ENCODE data around the gene LRG1.

DNA sequence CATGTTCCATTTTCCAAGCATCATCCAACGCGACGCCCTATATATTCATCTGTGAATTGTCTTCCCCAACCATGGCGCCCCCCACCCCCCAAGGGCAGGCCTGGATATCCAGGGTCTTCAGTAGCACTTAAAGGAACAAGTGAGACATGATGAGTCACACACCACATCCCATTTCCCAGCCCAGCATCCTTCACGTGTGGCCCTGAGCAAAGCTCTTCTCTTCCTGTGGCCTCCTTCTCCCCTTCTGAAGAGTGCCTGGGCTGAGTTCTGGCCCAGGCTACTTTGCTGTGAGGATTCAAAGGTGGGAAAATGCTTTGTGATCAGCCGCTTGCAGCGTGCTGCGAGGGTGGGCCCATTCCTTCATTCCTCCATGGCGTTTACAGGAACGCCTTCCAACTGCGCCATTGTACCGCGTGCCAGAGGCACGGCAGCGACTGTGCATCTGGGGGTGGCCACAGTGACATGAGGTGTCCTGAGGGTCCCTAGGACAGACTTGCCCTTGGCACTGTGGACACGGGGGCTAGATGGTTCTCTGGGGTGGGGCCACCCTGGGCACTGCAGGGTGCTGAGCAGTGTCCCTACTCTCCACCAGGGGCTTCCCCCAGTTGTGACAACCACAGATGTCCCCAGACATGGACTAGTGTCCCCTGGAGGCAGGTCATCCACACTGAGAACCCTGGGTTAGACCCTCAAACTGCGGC, 33.2 kb downstream of the LRG1 start:
- no peak for TF ChIP-seq RXRA (IDR thresholded peaks at IDR 0.05; ENCODE audit: borderline replicate concordance, low read depth)
- TF ChIP-seq, protein P1, sequence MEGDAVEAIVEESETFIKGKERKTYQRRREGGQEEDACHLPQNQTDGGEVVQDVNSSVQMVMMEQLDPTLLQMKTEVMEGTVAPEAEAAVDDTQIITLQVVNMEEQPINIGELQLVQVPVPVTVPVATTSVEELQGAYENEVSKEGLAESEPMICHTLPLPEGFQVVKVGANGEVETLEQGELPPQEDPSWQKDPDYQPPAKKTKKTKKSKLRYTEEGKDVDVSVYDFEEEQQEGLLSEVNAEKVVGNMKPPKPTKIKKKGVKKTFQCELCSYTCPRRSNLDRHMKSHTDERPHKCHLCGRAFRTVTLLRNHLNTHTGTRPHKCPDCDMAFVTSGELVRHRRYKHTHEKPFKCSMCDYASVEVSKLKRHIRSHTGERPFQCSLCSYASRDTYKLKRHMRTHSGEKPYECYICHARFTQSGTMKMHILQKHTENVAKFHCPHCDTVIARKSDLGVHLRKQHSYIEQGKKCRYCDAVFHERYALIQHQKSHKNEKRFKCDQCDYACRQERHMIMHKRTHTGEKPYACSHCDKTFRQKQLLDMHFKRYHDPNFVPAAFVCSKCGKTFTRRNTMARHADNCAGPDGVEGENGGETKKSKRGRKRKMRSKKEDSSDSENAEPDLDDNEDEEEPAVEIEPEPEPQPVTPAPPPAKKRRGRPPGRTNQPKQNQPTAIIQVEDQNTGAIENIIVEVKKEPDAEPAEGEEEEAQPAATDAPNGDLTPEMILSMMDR (IDR thresholded peaks at IDR 0.05): peak; percentile 22; the same call in 1 of the 2 replicates
- TF ChIP-seq RCOR1 (IDR thresholded peaks at IDR 0.05; ENCODE audit: low read length): no peak
- no peak for TF ChIP-seq RFX5 (IDR thresholded peaks at IDR 0.05; ENCODE audit: low read length)
- TF ChIP-seq TEAD4 (IDR thresholded peaks at IDR 0.05; ENCODE audit: borderline replicate concordance, insufficient read depth): no peak
- TF ChIP-seq TAF1 (IDR thresholded peaks at IDR 0.05; ENCODE audit: borderline replicate concordance, low read depth, low read length): no peak
- no peak for TF ChIP-seq SMC3 (IDR thresholded peaks at IDR 0.05; ENCODE audit: low read depth, low read length)

Data from SK-N-SH (cell line).